ENCODE results near the gene ISOC1. TPM values are rescaled to one million over a fixed set of nuclear protein-coding genes. Genes with fewer than 3 reads are reported as not detected.
A peak's percentile ranks its signal among the peaks of the same experiment; 100 is the strongest.

The ISOC1 gene
- total RNA-seq, 4 donors from 2014 or later = 30.7 to 141 (median 71.5) TPM

DNA sequence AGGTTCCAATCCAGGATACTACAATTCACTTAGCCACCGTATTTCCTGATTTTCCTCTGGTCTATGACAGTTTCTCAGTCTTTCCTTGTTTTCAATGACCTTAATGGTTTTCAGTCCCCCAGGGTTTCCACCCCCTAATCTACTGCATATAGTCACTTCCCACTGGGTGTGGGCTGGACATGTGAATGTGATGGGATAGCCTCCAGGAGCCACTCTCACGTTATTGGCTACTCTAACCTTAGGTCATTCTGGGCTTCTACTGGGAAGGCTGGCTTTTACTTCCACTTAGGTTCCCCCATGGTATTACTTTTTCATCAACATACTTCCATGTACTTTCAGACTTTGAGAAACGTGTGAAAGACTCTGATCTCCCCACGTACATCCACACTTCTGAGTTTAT lies 46.5 kb downstream of the ISOC1 start:
- no peaks in the 10 kb centered on the region for H3K27me3 ChIP-seq
- H3K4me3 ChIP-seq = no peak overlapping the region
- peak overlapping the region; percentile 16 to 52 for H3K27ac ChIP-seq
- no peaks in the 10 kb centered on the region for H3K9me3 ChIP-seq
- DNase-seq = no peak
- H3K4me1 ChIP-seq = no peaks in the 10 kb centered on the region
- TF ChIP-seq, protein P1, sequence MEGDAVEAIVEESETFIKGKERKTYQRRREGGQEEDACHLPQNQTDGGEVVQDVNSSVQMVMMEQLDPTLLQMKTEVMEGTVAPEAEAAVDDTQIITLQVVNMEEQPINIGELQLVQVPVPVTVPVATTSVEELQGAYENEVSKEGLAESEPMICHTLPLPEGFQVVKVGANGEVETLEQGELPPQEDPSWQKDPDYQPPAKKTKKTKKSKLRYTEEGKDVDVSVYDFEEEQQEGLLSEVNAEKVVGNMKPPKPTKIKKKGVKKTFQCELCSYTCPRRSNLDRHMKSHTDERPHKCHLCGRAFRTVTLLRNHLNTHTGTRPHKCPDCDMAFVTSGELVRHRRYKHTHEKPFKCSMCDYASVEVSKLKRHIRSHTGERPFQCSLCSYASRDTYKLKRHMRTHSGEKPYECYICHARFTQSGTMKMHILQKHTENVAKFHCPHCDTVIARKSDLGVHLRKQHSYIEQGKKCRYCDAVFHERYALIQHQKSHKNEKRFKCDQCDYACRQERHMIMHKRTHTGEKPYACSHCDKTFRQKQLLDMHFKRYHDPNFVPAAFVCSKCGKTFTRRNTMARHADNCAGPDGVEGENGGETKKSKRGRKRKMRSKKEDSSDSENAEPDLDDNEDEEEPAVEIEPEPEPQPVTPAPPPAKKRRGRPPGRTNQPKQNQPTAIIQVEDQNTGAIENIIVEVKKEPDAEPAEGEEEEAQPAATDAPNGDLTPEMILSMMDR (IDR thresholded peaks at IDR 0.05) = no peak
- no peak for TF ChIP-seq POLR2A (IDR thresholded peaks at IDR 0.05)
- intact Hi-C loops (cut with DNase I; ENCODE audit: low total_unique reads) = no loop called here
- H3K36me3 ChIP-seq = no peaks in the 10 kb centered on the region

DNA sequence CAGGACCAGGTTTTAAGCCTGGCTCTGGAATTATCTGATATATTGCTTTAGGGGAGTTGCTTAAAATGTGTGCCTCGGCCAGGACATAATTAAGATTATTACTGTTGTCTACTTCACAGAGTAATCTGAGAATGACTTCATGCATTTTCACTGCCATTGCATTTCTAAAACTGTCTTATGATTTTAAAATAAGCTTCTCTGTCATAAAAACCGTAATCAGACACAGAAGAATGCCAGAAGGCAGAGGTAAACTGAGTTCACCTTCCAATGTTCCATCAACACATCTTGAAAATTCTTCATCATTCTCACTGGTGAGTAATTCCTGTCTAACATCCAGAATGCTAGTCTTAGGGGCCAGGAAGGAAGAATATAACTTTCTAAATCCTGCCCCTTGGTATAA lies 47.1 kb downstream of the ISOC1 start:
- no peaks in the 10 kb centered on the region for H3K27me3 ChIP-seq
- no peaks in the 10 kb centered on the region for H3K4me1 ChIP-seq
- no peaks in the 10 kb centered on the region for H3K9me3 ChIP-seq
- no peak for DNase-seq
- H3K4me3 ChIP-seq = no peak overlapping the region
- no peaks in the 10 kb centered on the region for H3K36me3 ChIP-seq
- intact Hi-C loops (cut with DNase I; ENCODE audit: low total_unique reads) = no loop called here
- no peak for TF ChIP-seq POLR2A (IDR thresholded peaks at IDR 0.05)
- TF ChIP-seq, protein P1 (IDR thresholded peaks at IDR 0.05) = no peak
- H3K27ac ChIP-seq = peak overlapping the region; percentile 16 to 52

DNA sequence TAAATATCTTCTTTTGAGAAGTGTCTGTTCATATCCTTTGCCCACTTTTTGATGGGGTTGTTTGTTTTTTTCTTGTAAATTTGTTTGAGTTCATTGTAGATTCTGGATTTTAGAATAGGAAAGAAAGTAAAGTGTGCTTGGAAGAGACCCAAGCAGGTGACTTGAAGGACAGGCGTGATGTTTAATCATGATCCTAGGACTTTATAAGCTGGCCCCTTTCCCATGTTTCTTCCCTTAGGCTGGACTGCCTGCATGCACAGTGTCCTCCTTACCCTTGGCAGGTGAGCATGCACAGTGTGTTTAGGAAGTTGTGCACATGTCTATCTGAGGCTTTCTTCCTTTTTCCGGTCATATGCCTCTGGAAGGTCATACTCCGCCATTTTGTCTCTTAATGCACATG lies 61.3 kb downstream of the ISOC1 start:
- H3K4me3 ChIP-seq = no peak overlapping the region
- no peak overlapping the region for H3K27ac ChIP-seq
- H3K4me1 ChIP-seq = no peaks in the 10 kb centered on the region
- intact Hi-C loops (cut with DNase I; ENCODE audit: low total_unique reads) = no loop called here
- H3K27me3 ChIP-seq = no peaks in the 10 kb centered on the region
- H3K9me3 ChIP-seq = no peaks in the 10 kb centered on the region
- TF ChIP-seq, protein P1 (IDR thresholded peaks at IDR 0.05) = no peak
- TF ChIP-seq POLR2A (IDR thresholded peaks at IDR 0.05) = no peak
- no peak for DNase-seq
- no peaks in the 10 kb centered on the region for H3K36me3 ChIP-seq

DNA sequence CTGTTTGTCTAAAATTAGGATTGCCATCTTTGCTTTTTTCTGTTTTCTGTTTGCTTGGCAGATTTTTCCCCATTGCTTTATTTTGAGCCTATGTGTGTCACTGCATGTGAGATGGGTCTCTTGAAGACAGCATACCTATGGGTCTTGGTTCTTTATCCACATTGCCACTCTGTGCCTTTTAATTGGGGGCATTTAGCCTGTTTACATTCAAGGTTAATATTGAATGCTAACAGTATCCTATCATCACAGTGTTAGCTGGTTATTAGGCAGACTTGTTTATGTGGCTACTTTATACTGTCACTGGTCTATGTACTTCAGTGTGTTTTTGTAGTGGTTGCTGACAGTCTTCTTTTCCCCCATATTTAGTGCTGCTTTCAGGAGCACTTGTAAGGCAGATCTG lies 67.3 kb downstream of the ISOC1 start:
- intact Hi-C loops (cut with DNase I; ENCODE audit: low total_unique reads) = no loop called here
- no peak for TF ChIP-seq POLR2A (IDR thresholded peaks at IDR 0.05)
- TF ChIP-seq, protein P1 (IDR thresholded peaks at IDR 0.05) = no peak
- Histone ChIP-seq H3K27me3 (no peaks in the 10 kb centered on the region), H3K27ac (no peak overlapping the region), H3K36me3 (no peaks in the 10 kb centered on the region), H3K9me3 (peaks cover 0 to 10% of the 10 kb centered on the region in 2 donors), H3K4me1 (peaks cover 0 to 3% of the 10 kb centered on the region in 2 donors), H3K4me3 (no peak overlapping the region)
- no peak for DNase-seq

Small RNA genes lying within 50 kb of the gene (microRNA-seq; reads per million reads assigned to microRNA genes)
- not detected for gene MIR4633 (ENCODE audit: borderline microRNAs expressed, borderline replicate concordance)

Small RNA genes lying within 50 kb of the gene (small RNA-seq; reads per million reads assigned to genes)
- gene MIR4633 = not detected

Other genes starting within 250 kb of the ISOC1 start
- gene SLC27A6, start 129.3 kb upstream of the ISOC1 start, total RNA-seq = 10 to 100 TPM in 1 of 4 donors, 1 to 10 TPM in 2, not detected in 1; 2.1 to 16.8 (median 3.1) TPM

Data from uterus (tissue), 4 donors.